Transverse colon (tissue), 4 donors: ENCODE measurements around the gene PANX2. TPM values are rescaled to one million over a fixed set of nuclear protein-coding genes. Genes with fewer than 3 reads are reported as not detected.

Experiments used
- DNase-seq: peaks from one replicate; pipeline ENCODE4 v3.0.0-alpha.2; 2019
- H3K27ac ChIP-seq, 4 donors: fragments of 200-600 bp; sonication (generic); 2 replicates each; pipeline ENCODE4 v1.5.1; 2016 to 2018; ENCODE audit warnings: inconsistent platforms in 4 of 4
- H3K27me3 ChIP-seq: fragments of 200-600 bp; sonication (generic); 2 replicates; pipeline ENCODE4 v1.5.1; 2017; ENCODE audit warnings: inconsistent platforms
- H3K36me3 ChIP-seq, 4 donors: fragments of 200-600 bp; sonication (generic); 2 replicates each; pipeline ENCODE4 v1.5.1; 2017 to 2019; ENCODE audit warnings: inconsistent platforms in 4 of 4
- H3K4me1 ChIP-seq, 4 donors: fragments of 200-600 bp; sonication (generic); 2 replicates each; pipeline ENCODE4 v1.5.1; 2017 to 2020; ENCODE audit warnings: inconsistent platforms in 4 of 4
- H3K4me3 ChIP-seq, 4 donors: fragments of 200-600 bp; sonication (generic); 1 replicate in 1 of 4; 2 replicates in 3 of 4; pipeline versions ENCODE4 v1.5.1 to v1.6.1; 2017 to 2019; ENCODE audit warnings: inconsistent platforms in 4 of 4
- H3K9me3 ChIP-seq, 2 donors: fragments of 200-600 bp; sonication (generic); 2 replicates each; pipeline ENCODE4 v1.5.1; 2017 to 2019; ENCODE audit warnings: inconsistent platforms in 2 of 2
- CTCF ChIP-seq, 5 experiments: fragments of 200-600 bp in 3 of 5; fragments of 450-650 bp in 2 of 5; sonication (generic) in 3 of 5; IDR thresholded peaks; 1 replicate in 2 of 5; 2 replicates in 3 of 5; pipeline ENCODE4 v1.5.1; 2016 to 2017; ENCODE audit warnings: antibody characterized with exemption in 5 of 5, inconsistent platforms in 3 of 5, mild to moderate bottlenecking in 2 of 5, moderate library complexity in 1 of 5
- EP300 ChIP-seq: sonication (generic); formaldehyde crosslinking; IDR thresholded peaks from one replicate; pipeline ENCODE4 v1.6.1; 2017; ENCODE audit warnings: antibody characterized with exemption, low read depth
- POLR2A ChIP-seq: fragments of 450-650 bp; IDR thresholded peaks from one replicate; pipeline ENCODE4 v1.6.1; 2016; ENCODE audit warnings: antibody characterized with exemption, mild to moderate bottlenecking, moderate library complexity
- POLR2AphosphoS5 ChIP-seq, 3 donors: sonication (generic); formaldehyde crosslinking; IDR thresholded peaks; one replicate each; pipeline ENCODE4 v1.6.1; 2016; ENCODE audit warnings: antibody characterized with exemption in 3 of 3
- WGBS, 2 donors: methylation state at CpG; one replicate each; pipeline ENCODE4 v1.1.5; 2018; ENCODE audit warnings: low coverage in 1 of 2; 5-methylcytosine and 5-hydroxymethylcytosine counted together
- in situ Hi-C, 4 donors: fragments of 200-750 bp; cut with MboI; loops; one replicate each; pipeline versions ENCODE4 v1.15.0 to v1.15.1; 2017; ENCODE audit warnings: low sequenced_read_pairs in 3 of 4, low pct_ligation_motif_present in 1 of 4, low pct_unique_long_range_greater_than_20kb in 1 of 4
- intact Hi-C: fragments of 100-400 bp; cut with DNase I; formaldehyde crosslinking; loops from one replicate; pipeline ENCODE4 v1.15.1; 2023; ENCODE audit warnings: low total_unique reads
- total RNA-seq, 4 donors: library from RNA; depleted of rRNA; stranded (reverse); fragments of >200 nt; gene quantifications; one replicate each; pipeline ENCODE4 v1.1.0, GENCODE V29; 2016

PANX2 gene
- total RNA-seq, 4 donors from 2014 or later, result 0.32 TPM; not detected in 3

- in situ Hi-C loops (loop anchor here in 1 of 4 donors (10.0 kb wide), 1 partner anchor 74 kb away; no protein-coding TSS in a partner anchor), intact Hi-C loops (no loop called here)
- H3K27ac ChIP-seq, result no peak overlapping the region
- H3K27me3 ChIP-seq, result no peaks in the 10 kb centered on the region
- 87% methylated on average over 28 of the region's 42 CpGs; no CpG with 5 or more reads in 1 of the 2 donors for WGBS, 2 donors
- H3K4me3 ChIP-seq, result no peak overlapping the region
- DNase-seq, result peak; percentile 89
- H3K9me3 ChIP-seq, result no peaks in the 10 kb centered on the region
- H3K36me3 ChIP-seq, result peaks cover 0 to 48% (median 25%) of the 10 kb centered on the region in 4 donors
- peaks cover 0 to 8% (median 2%) of the 10 kb centered on the region in 4 donors for H3K4me1 ChIP-seq
- TF ChIP-seq POLR2A, result no peak
- peak in 1 of 3 donors; percentile 61 for TF ChIP-seq POLR2AphosphoS5 (IDR thresholded peaks at IDR 0.05)
Measured at GRCh38 chr22:50218996-50219727, 48.6 kb downstream of the PANX2 start.

DNA sequence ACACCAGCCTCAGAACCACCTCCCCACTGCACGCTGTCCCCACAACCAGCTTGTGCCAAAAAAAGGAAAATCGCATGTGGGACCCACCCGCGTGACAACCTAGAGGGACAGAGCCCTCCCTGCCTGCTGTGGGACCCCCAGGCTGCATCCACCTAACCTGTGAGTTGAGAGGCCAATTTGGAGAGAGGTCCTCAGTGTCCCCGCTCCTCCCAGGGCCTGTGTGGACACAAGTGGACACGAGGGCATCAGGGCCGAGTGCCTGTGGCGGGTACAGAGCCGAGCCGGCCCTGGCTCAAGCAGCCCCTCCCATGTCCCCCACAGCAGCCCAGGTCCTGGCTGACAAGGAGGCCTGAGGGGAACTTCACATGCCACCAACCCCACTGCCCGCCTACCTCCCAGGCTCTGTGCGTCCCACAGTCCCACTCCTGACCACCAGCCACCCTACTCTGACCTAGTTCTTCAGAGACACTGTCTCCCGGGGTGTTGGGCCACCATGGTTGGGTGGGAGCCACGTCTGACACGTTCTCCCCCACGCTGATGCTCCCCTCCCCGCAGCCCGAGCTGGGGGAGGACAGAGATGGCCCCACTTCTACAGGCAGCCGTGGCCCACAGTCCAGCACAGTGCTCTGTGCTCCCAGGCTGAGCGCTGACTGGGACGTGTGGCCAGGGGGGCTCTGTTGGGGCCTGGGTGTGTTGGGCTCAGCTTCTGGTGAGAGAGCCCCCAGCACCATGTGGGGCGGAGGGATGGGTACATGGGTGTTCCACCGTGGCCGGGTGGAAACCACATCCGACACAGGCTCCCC lies 49.5 kb downstream of the PANX2 start:
- no peak overlapping the region for H3K27ac ChIP-seq
- peaks cover 0 to 8% (median 2%) of the 10 kb centered on the region in 4 donors for H3K4me1 ChIP-seq
- in situ Hi-C loops (loop anchor here in 1 of 4 donors (10.0 kb wide), 1 partner anchor 75 kb away; no protein-coding TSS in a partner anchor), intact Hi-C loops (no loop called here)
- 82% methylated on average over 24 of the region's 25 CpGs; no CpG with 5 or more reads in 1 of the 2 donors for WGBS, 2 donors
- no peaks in the 10 kb centered on the region for H3K27me3 ChIP-seq
- DNase-seq, result no peak
- no peaks in the 10 kb centered on the region for H3K9me3 ChIP-seq
- no peak for TF ChIP-seq EP300
- TF ChIP-seq POLR2AphosphoS5 (IDR thresholded peaks at IDR 0.05), result no peak
- TF ChIP-seq CTCF (IDR thresholded peaks at IDR 0.05), result no peak
- TF ChIP-seq POLR2A, result no peak
- no peak overlapping the region for H3K4me3 ChIP-seq
- H3K36me3 ChIP-seq, result peaks cover 0 to 51% (median 25%) of the 10 kb centered on the region in 4 donors

- Histone ChIP-seq H3K9me3 (no peaks in the 10 kb centered on the region), H3K36me3 (peaks cover 0 to 48% (median 25%) of the 10 kb centered on the region in 4 donors), H3K27me3 (no peaks in the 10 kb centered on the region), H3K4me3 (no peak overlapping the region), H3K4me1 (peaks cover 0 to 8% (median 2%) of the 10 kb centered on the region in 4 donors), H3K27ac (no peak overlapping the region)
- TF ChIP-seq POLR2A (no peak), CTCF (IDR thresholded peaks at IDR 0.05) (no peak), POLR2AphosphoS5 (IDR thresholded peaks at IDR 0.05) (no peak), EP300 (no peak)
- DNase-seq, result no peak
- WGBS, 2 donors, result 94% methylated on average over 43 of the region's 45 CpGs; no CpG with 5 or more reads in 1 of the 2 donors
- in situ Hi-C loops, result no loop called here
- intact Hi-C loops, result no loop called here
Measured at GRCh38 chr22:50220603-50221409, 50.3 kb downstream of the PANX2 start.

DNA sequence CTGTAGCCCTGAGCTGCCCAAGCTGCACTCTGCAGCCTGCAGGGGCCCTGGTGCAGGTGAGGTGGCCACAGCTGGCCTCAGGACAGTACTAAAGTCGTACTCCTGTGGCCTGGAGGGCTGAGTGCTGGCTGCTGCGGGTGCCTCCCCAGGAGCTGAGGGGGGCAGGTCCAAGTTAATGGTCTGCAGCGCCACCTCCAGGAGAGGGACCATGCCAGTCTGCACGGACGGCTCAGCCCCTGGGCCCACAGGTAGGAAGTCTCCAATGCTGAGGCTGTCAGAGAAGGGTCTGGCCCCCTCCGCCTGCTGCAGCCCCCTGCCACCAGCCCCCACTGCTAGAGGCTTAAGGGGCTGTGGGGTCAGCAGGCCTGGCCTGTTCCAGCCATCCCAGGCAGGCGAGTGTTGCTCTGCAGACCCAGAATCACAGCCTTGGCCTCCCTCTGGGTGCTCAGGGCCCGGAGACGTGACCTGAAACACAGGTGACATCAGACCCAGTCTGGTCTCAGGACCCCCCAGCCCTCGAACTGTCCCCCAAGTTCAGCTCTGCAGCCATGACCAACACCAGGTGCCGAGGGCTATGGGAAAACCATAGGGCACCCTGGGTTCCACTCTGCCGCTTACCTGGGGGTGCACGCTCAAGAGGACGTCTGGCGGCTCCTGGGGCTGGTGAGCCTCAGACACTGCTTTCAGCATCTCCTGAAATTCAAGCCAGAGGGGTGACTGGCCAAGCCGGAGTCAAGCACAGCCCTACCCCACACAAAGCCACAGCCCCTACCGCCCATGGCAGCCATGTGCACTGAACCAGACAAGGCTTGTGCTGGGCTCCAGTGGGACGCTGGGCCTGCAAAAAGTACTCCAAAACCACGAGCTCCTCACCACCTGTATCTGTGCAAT lies 51.1 kb downstream of the PANX2 start:
- TF ChIP-seq CTCF (IDR thresholded peaks at IDR 0.05) (no peak), POLR2AphosphoS5 (IDR thresholded peaks at IDR 0.05) (no peak), EP300 (no peak), POLR2A (no peak)
- WGBS, 2 donors, result 86% methylated on average over 18 of the region's 19 CpGs; no CpG with 5 or more reads in 1 of the 2 donors
- in situ Hi-C loops, result no loop called here
- intact Hi-C loops, result no loop called here
- Histone ChIP-seq H3K27ac (no peak overlapping the region), H3K4me1 (peaks cover 0 to 8% (median 2%) of the 10 kb centered on the region in 4 donors), H3K9me3 (no peaks in the 10 kb centered on the region), H3K4me3 (no peak overlapping the region), H3K27me3 (no peaks in the 10 kb centered on the region), H3K36me3 (peaks cover 0 to 40% (median 22%) of the 10 kb centered on the region in 4 donors)
- no peak for DNase-seq
